Endothelial cell of umbilical vein (primary cell): ENCODE results near the gene UST.
"Not testable (repeated sequence)": the region's sequence is repeated elsewhere in the genome, so short reads cannot be mapped to it uniquely, and the experiment has no call there.

Experiments used
- EZH2 ChIP-seq: IDR thresholded peaks from 2 replicates; pipeline ENCODE4 v1.6.1; 2012; ENCODE audit warnings: borderline replicate concordance, low read depth, mild to moderate bottlenecking, moderate library complexity, low read length, inconsistent platforms; ENCODE audit not compliant: severe bottlenecking
- FOS ChIP-seq: IDR thresholded peaks from 2 replicates; pipeline ENCODE4 v1.6.1; 2011; ENCODE audit warnings: mild to moderate bottlenecking, low read length, moderate library complexity, borderline replicate concordance; ENCODE audit not compliant: insufficient read depth
- POLR2A ChIP-seq: IDR thresholded peaks from 2 replicates; pipeline ENCODE4 v1.6.1; 2012; ENCODE audit warnings: low read depth, mild to moderate bottlenecking, control low read depth, low read length
- POLR2AphosphoS5 ChIP-seq: IDR thresholded peaks from 2 replicates; pipeline ENCODE4 v1.6.1; 2012; ENCODE audit warnings: low read depth, mild to moderate bottlenecking, control low read depth, low read length, moderate library complexity; ENCODE audit not compliant: insufficient read depth
- TF ChIP-seq, protein P1 (sequence below), 2 donors: IDR thresholded peaks; 1 replicate in 1 of 2; 2 replicates in 1 of 2; pipeline ENCODE4 v1.5.1; 2011; ENCODE audit warnings: low read length in 2 of 2, mild to moderate bottlenecking in 2 of 2, moderate library complexity in 2 of 2, control low read depth in 1 of 2, inconsistent platforms in 1 of 2, low read depth in 1 of 2; ENCODE audit not compliant: insufficient read depth in 1 of 2; ENCODE audit errors: extremely low read depth in 1 of 2
- TF ChIP-seq, protein P2 (sequence below): IDR thresholded peaks from 2 replicates; pipeline ENCODE4 v1.6.1; 2011; ENCODE audit not compliant: insufficient read depth, insufficient read length

DNA sequence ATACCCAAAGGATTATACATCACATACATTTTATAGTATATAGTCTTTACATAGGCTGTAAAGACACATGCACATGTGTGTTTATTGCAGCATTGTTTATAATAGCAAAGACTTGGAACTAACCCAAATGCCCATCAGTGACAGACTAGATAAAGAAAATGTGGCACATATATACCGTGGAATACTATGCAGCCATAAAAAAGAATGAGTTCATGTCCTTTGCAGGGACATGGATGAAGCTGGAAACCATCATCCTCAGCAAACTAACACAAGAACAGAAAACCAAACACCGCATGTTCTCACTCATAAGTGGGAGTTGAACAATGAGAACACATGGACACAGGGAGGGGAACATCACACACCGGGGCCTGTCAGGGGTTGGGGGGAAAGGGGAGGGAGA is 231.5 kb downstream of the UST start:
- TF ChIP-seq, protein P1, sequence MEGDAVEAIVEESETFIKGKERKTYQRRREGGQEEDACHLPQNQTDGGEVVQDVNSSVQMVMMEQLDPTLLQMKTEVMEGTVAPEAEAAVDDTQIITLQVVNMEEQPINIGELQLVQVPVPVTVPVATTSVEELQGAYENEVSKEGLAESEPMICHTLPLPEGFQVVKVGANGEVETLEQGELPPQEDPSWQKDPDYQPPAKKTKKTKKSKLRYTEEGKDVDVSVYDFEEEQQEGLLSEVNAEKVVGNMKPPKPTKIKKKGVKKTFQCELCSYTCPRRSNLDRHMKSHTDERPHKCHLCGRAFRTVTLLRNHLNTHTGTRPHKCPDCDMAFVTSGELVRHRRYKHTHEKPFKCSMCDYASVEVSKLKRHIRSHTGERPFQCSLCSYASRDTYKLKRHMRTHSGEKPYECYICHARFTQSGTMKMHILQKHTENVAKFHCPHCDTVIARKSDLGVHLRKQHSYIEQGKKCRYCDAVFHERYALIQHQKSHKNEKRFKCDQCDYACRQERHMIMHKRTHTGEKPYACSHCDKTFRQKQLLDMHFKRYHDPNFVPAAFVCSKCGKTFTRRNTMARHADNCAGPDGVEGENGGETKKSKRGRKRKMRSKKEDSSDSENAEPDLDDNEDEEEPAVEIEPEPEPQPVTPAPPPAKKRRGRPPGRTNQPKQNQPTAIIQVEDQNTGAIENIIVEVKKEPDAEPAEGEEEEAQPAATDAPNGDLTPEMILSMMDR (IDR thresholded peaks at IDR 0.05; ENCODE audit: extremely low read depth in 1 of 2, insufficient read depth in 1 of 2, low read depth in 1 of 2, low read length in 2 of 2), result not testable (repeated sequence)
- TF ChIP-seq EZH2, POLR2A, POLR2AphosphoS5, FOS: not testable (repeated sequence)
- TF ChIP-seq, protein P2, sequence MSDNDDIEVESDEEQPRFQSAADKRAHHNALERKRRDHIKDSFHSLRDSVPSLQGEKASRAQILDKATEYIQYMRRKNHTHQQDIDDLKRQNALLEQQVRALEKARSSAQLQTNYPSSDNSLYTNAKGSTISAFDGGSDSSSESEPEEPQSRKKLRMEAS, result not testable (repeated sequence)
